ENCODE measurements around the gene TAGLN2.
A peak's percentile ranks its signal among the peaks of the same experiment; 100 is the strongest.

TAGLN2 gene

DNA sequence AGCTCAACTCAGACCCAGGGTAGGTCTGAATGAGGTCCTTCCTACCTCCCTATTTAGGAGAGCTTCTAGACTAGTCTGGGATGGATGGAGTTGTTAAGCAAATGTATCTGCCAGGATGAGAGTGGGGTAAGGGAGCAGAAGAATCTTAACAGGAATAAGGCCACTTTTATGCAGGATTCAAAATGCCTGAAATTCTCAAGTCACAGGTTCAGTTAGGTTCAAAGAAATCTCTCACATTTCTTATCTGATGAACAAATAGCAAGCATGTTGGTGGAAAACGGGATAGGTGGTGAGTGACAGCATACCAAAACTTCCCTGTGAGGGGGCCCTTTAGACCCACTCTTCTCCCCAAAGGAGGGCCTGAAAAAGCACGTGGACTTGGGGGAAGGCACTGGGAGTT, 25.7 kb upstream of the TAGLN2 start:
- no peaks in the 10 kb centered on the region for H3K27me3 ChIP-seq (ENCODE audit: control insufficient read depth in 2 of 2, insufficient read depth in 2 of 2, low read length in 2 of 2)
- H3K4me1 ChIP-seq (ENCODE audit: control insufficient read depth in 2 of 2, insufficient read depth in 2 of 2, low read length in 2 of 2): peaks cover 17 to 26% of the 10 kb centered on the region in 2 donors

DNA sequence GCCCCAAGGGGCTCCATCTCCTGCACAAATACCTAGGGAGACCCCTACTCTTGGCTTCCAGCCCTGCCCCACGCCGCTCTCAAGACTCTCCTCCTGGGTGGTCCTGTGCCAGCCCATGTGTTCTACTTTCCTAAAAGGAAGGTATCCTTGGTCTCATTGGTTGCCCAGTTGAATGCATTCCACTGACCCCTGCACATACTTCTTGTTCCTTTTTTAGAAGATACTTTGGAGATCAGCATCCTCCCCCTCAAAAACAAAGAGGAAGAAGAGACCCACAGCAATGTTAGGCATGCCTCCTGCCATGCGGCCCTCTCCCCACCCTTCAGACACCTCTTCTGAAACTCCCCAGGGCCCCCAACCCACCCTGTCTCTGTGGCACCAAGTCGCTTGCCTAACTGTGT, 24.7 kb upstream of the TAGLN2 start:
- Histone ChIP-seq H3K4me1 (ENCODE audit: control insufficient read depth in 2 of 2, insufficient read depth in 2 of 2, low read length in 2 of 2) (peaks cover 25 to 32% of the 10 kb centered on the region in 2 donors), H3K27me3 (ENCODE audit: control insufficient read depth in 2 of 2, insufficient read depth in 2 of 2, low read length in 2 of 2) (no peaks in the 10 kb centered on the region), H3K9ac (ENCODE audit: low read depth in 1 of 2, low read length in 2 of 2) (no peak overlapping the region), H3K4me3 (ENCODE audit: low read length in 2 of 2) (no peak overlapping the region), H3K36me3 (ENCODE audit: control insufficient read depth in 2 of 2, insufficient read depth in 2 of 2, low read length in 2 of 2) (no peaks in the 10 kb centered on the region), H3K9me3 (ENCODE audit: control insufficient read depth in 2 of 2, low read length in 2 of 2) (no peaks in the 10 kb centered on the region), H3K27ac (ENCODE audit: low read depth in 2 of 2, low read length in 2 of 2) (peak overlapping the region in 1 of 2 donors; percentile 59)

More for the DNA sequence above, 25.7 kb upstream of the TAGLN2 start:
- H3K9ac ChIP-seq (ENCODE audit: low read depth in 1 of 2, low read length in 2 of 2): no peak overlapping the region
- H3K9me3 ChIP-seq (ENCODE audit: control insufficient read depth in 2 of 2, low read length in 2 of 2): no peaks in the 10 kb centered on the region
- H3K27ac ChIP-seq (ENCODE audit: low read depth in 2 of 2, low read length in 2 of 2): no peak overlapping the region
- no peak overlapping the region for H3K4me3 ChIP-seq (ENCODE audit: low read length in 2 of 2)
- no peaks in the 10 kb centered on the region for H3K36me3 ChIP-seq (ENCODE audit: control insufficient read depth in 2 of 2, insufficient read depth in 2 of 2, low read length in 2 of 2)

DNA sequence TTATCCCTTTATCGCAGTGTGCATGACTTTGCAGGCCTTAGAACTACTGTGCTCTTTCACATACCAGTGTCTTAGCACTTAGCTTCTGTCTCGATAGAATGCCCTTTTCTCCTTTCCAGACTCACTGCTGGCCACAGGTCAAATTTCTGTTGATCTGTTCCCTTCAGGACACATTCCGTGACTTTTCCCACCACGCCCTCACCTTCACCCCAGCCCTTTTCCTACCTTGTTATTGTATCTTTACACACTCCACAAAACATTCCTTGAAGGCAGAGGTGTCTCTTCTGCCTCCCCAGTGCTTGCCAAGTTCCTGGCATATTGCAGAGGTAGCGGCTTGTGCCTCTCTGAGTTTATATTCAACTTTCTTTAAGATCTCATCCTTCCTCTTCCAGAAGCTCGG, 23.8 kb upstream of the TAGLN2 start:
- Histone ChIP-seq H3K4me3 (ENCODE audit: low read length in 2 of 2) (no peak overlapping the region), H3K27ac (ENCODE audit: low read depth in 2 of 2, low read length in 2 of 2) (peak overlapping the region; percentile 18 to 59), H3K27me3 (ENCODE audit: control insufficient read depth in 2 of 2, insufficient read depth in 2 of 2, low read length in 2 of 2) (peaks cover 0 to 2% of the 10 kb centered on the region in 2 donors)

DNA sequence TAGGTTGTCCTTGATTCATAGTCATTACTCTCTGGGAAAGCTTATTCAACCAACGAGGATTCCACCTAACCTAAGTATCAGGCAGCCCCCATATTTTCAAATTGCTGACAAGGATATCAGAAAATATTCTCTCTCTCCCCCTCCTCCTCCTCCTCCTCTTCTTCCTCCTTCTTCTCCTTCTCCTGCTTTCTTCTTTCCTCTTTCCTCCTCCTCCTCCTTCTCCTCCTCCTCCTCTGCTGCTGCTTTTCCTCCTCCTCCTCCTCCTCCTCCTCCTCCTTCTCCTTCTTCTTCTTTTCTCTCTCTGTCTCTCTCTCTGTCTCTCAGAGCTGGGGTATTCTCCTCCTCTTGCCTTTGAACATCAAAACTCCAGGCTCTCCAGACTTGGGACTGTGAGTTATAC, 22.6 kb upstream of the TAGLN2 start:
- Histone ChIP-seq H3K27ac (ENCODE audit: low read depth in 2 of 2, low read length in 2 of 2) (no peak overlapping the region), H3K9ac (ENCODE audit: low read depth in 1 of 2, low read length in 2 of 2) (no peak overlapping the region), H3K4me3 (ENCODE audit: low read length in 2 of 2) (no peak overlapping the region), H3K27me3 (ENCODE audit: control insufficient read depth in 2 of 2, insufficient read depth in 2 of 2, low read length in 2 of 2) (peaks cover 0 to 4% of the 10 kb centered on the region in 2 donors), H3K36me3 (ENCODE audit: control insufficient read depth in 2 of 2, insufficient read depth in 2 of 2, low read length in 2 of 2) (no peaks in the 10 kb centered on the region), H3K4me1 (ENCODE audit: control insufficient read depth in 2 of 2, insufficient read depth in 2 of 2, low read length in 2 of 2) (peaks cover 31 to 38% of the 10 kb centered on the region in 2 donors), H3K9me3 (ENCODE audit: control insufficient read depth in 2 of 2, low read length in 2 of 2) (no peaks in the 10 kb centered on the region)

More for the DNA sequence above, 23.8 kb upstream of the TAGLN2 start:
- Histone ChIP-seq H3K4me1 (ENCODE audit: control insufficient read depth in 2 of 2, insufficient read depth in 2 of 2, low read length in 2 of 2) (peaks cover 31 to 36% of the 10 kb centered on the region in 2 donors), H3K9ac (ENCODE audit: low read depth in 1 of 2, low read length in 2 of 2) (no peak overlapping the region), H3K36me3 (ENCODE audit: control insufficient read depth in 2 of 2, insufficient read depth in 2 of 2, low read length in 2 of 2) (no peaks in the 10 kb centered on the region), H3K9me3 (ENCODE audit: control insufficient read depth in 2 of 2, low read length in 2 of 2) (no peaks in the 10 kb centered on the region)

GRCh38 chr1:159946242-159947187, 21.2 kb upstream of the TAGLN2 start:
- peaks cover 0 to 4% of the 10 kb centered on the region in 2 donors for H3K27me3 ChIP-seq (ENCODE audit: control insufficient read depth in 2 of 2, insufficient read depth in 2 of 2, low read length in 2 of 2)

DNA sequence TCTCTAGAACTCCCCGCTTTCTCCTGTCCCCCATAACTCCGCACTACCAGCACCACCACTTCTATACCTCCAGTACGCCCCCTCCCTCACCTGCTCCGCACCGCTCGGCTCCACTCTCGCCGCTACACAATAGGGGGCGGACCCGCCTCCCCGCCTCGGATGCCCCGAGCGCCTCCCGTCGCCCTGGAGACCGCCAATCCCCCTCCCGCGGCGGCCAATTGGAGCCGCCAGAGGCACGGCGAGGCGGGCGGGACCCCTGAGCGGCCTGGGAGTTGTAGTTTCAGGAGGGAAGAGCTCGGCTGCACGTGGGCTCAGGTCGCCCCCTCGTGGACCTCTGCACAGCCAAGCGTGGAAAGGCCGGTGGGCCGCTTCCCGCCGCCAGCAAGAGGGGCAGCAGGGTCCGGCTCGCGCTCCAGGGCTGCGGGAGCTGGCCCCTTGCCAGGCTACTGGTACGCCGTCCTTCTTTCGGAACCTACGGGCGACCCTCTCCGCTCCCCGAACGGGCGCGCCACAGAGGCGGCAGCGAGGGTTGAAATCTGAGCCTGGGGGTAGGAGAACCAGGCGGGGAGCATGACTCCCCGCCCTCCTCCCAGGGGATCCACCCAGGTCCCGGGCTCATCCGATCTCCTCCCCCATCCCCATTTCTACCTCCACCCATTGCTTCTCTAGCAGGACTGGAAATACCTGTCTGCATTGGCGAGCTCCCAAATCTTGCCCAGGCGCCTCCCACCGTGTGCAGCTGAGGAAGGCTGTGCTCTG, 20.4 kb upstream of the TAGLN2 start, which contains the start of gene IGSF9:
TSS of gene IGSF9 (minus strand) at position 131 of the 759 bp plus-strand sequence. CDS start 2,159 bp downstream, outside the sequence.
- Histone ChIP-seq H3K9me3 (ENCODE audit: control insufficient read depth in 2 of 2, low read length in 2 of 2) (no peaks in the 10 kb centered on the region), H3K27me3 (ENCODE audit: control insufficient read depth in 2 of 2, insufficient read depth in 2 of 2, low read length in 2 of 2) (peaks cover 0 to 4% of the 10 kb centered on the region in 2 donors), H3K27ac (ENCODE audit: low read depth in 2 of 2, low read length in 2 of 2) (peak within 1 kb of the TSS; percentile 67 to 72), H3K9ac (ENCODE audit: low read depth in 1 of 2, low read length in 2 of 2) (peak within 1 kb of the TSS; percentile 56 to 73), H3K4me1 (ENCODE audit: control insufficient read depth in 2 of 2, insufficient read depth in 2 of 2, low read length in 2 of 2) (peaks cover 33 to 39% of the 10 kb centered on the region in 2 donors), H3K4me3 (ENCODE audit: low read length in 2 of 2) (peak within 1 kb of the TSS; percentile 66 to 76), H3K36me3 (ENCODE audit: control insufficient read depth in 2 of 2, insufficient read depth in 2 of 2, low read length in 2 of 2) (no peaks in the 10 kb centered on the region)

More at GRCh38 chr1:159946242-159947187, 21.2 kb upstream of the TAGLN2 start:
- Histone ChIP-seq H3K4me3 (ENCODE audit: low read length in 2 of 2) (peak overlapping the region; percentile 66 to 76), H3K9ac (ENCODE audit: low read depth in 1 of 2, low read length in 2 of 2) (peak overlapping the region in 1 of 2 donors; percentile 73), H3K4me1 (ENCODE audit: control insufficient read depth in 2 of 2, insufficient read depth in 2 of 2, low read length in 2 of 2) (peaks cover 33 to 39% of the 10 kb centered on the region in 2 donors), H3K36me3 (ENCODE audit: control insufficient read depth in 2 of 2, insufficient read depth in 2 of 2, low read length in 2 of 2) (no peaks in the 10 kb centered on the region), H3K27ac (ENCODE audit: low read depth in 2 of 2, low read length in 2 of 2) (peak overlapping the region; percentile 59 to 72), H3K9me3 (ENCODE audit: control insufficient read depth in 2 of 2, low read length in 2 of 2) (no peaks in the 10 kb centered on the region)

DNA sequence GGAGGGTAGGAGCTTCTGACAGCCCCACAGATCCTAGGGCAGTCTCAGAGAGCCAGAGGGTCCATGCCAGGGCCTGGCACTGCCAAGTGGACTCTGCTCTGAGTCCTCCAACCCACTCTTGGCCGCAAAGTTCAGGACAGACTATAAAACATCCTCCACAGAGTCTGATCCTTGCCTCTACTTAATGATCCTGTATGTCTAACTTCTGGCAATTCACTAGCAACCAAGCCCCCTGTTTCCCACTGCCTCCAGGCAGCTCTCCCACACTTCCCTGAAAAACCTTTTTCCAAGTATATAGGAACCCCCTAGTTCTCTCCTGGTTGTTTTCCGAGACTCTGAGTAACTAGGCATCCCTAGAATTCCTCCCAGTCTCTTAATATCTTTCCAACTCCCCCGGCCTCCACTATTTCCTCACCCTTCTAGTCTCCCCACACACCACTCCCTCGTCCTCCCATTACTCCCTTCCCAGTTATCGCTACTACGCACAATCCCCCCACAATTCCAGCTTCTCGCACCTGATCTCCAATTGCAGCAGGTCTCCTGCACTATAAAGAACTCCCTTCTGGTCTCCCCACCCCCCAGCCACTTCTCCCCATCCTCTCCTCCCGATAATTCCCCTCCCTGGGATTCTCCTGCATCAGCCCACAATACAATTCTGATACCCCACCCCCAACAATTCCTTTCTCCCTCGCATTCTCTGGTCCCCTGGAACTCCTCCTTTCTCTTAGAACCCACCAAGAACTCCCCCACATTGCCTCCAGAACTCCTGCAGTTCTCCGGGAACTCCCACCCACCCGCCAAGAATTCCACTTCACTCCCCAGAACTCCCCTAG, 19.5 kb upstream of the TAGLN2 start:
- H3K4me3 ChIP-seq (ENCODE audit: low read length in 2 of 2): peak overlapping the region; percentile 66 to 76
- H3K9ac ChIP-seq (ENCODE audit: low read depth in 1 of 2, low read length in 2 of 2): peak overlapping the region; percentile 56 to 73
- no peaks in the 10 kb centered on the region for H3K36me3 ChIP-seq (ENCODE audit: control insufficient read depth in 2 of 2, insufficient read depth in 2 of 2, low read length in 2 of 2)
- no peaks in the 10 kb centered on the region for H3K9me3 ChIP-seq (ENCODE audit: control insufficient read depth in 2 of 2, low read length in 2 of 2)
- H3K4me1 ChIP-seq (ENCODE audit: control insufficient read depth in 2 of 2, insufficient read depth in 2 of 2, low read length in 2 of 2): peaks cover 39 to 43% of the 10 kb centered on the region in 2 donors
- peak overlapping the region; percentile 67 to 72 for H3K27ac ChIP-seq (ENCODE audit: low read depth in 2 of 2, low read length in 2 of 2)
- peaks cover 0 to 4% of the 10 kb centered on the region in 2 donors for H3K27me3 ChIP-seq (ENCODE audit: control insufficient read depth in 2 of 2, insufficient read depth in 2 of 2, low read length in 2 of 2)

- Histone ChIP-seq H3K9ac (ENCODE audit: low read depth in 1 of 2, low read length in 2 of 2) (peak overlapping the region in 1 of 2 donors; percentile 2), H3K9me3 (ENCODE audit: control insufficient read depth in 2 of 2, low read length in 2 of 2) (no peaks in the 10 kb centered on the region), H3K4me3 (ENCODE audit: low read length in 2 of 2) (peak overlapping the region; percentile 22 to 76), H3K27me3 (ENCODE audit: control insufficient read depth in 2 of 2, insufficient read depth in 2 of 2, low read length in 2 of 2) (peaks cover 0 to 4% of the 10 kb centered on the region in 2 donors), H3K4me1 (ENCODE audit: control insufficient read depth in 2 of 2, insufficient read depth in 2 of 2, low read length in 2 of 2) (peaks cover 35 to 43% of the 10 kb centered on the region in 2 donors), H3K36me3 (ENCODE audit: control insufficient read depth in 2 of 2, insufficient read depth in 2 of 2, low read length in 2 of 2) (no peaks in the 10 kb centered on the region), H3K27ac (ENCODE audit: low read depth in 2 of 2, low read length in 2 of 2) (no peak overlapping the region)
These were observed 18.8 kb upstream of the TAGLN2 start for GRCh38 chr1:159943908-159944622.

DNA sequence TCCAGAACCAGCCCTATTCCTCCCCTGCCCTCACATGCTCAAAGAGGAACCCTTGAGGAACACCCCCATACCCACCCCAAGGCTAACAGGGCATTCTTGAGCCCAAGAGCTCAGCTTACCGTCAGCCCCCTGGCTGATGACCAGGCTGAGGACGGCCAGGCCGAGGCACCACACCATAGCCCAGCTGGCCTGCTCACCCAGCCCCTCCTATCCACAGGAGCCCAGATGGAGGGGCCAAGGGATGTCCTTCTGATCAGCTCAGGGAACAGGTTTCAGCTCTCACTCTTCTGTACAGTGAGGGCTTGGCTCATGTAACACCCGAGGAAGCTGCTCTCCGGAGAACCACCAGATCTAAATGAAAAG, 18.0 kb upstream of the TAGLN2 start:
- no peak overlapping the region for H3K9ac ChIP-seq (ENCODE audit: low read depth in 1 of 2, low read length in 2 of 2)
- H3K9me3 ChIP-seq (ENCODE audit: control insufficient read depth in 2 of 2, low read length in 2 of 2): no peaks in the 10 kb centered on the region
- H3K4me3 ChIP-seq (ENCODE audit: low read length in 2 of 2): no peak overlapping the region
- H3K4me1 ChIP-seq (ENCODE audit: control insufficient read depth in 2 of 2, insufficient read depth in 2 of 2, low read length in 2 of 2): peaks cover 39 to 43% of the 10 kb centered on the region in 2 donors
- no peaks in the 10 kb centered on the region for H3K36me3 ChIP-seq (ENCODE audit: control insufficient read depth in 2 of 2, insufficient read depth in 2 of 2, low read length in 2 of 2)
- no peak overlapping the region for H3K27ac ChIP-seq (ENCODE audit: low read depth in 2 of 2, low read length in 2 of 2)
- peaks cover 0 to 4% of the 10 kb centered on the region in 2 donors for H3K27me3 ChIP-seq (ENCODE audit: control insufficient read depth in 2 of 2, insufficient read depth in 2 of 2, low read length in 2 of 2)

Data from mucosa of rectum (tissue), 2 donors.